Inferior parietal cortex (tissue), 1 donor: ENCODE results near the gene DPF3.

Source experiments
- DNase-seq: peaks from one replicate; pipeline ENCODE4 v3.0.0-alpha.2; 2016; ENCODE audit errors: extremely low spot score

DPF3 gene

GRCh38 chr14:72615451-72616121, 278.3 kb downstream of the DPF3 start:
- no peak for DNase-seq

GRCh38 chr14:72614891-72615415, 278.9 kb downstream of the DPF3 start:
- no peak for DNase-seq

GRCh38 chr14:72614365-72614764, 279.5 kb downstream of the DPF3 start:
- DNase-seq = no peak

- no peak for DNase-seq
Measured at GRCh38 chr14:72613975-72614319, 280.0 kb downstream of the DPF3 start.

- DNase-seq = no peak
Measured at GRCh38 chr14:72613231-72613974, 280.5 kb downstream of the DPF3 start.

GRCh38 chr14:72612041-72612440, 281.9 kb downstream of the DPF3 start:
- DNase-seq = no peak

GRCh38 chr14:72611506-72611905, 282.4 kb downstream of the DPF3 start:
- no peak for DNase-seq

- no peak for DNase-seq
Measured at GRCh38 chr14:72610831-72611200, 283.1 kb downstream of the DPF3 start.

GRCh38 chr14:72610096-72610830, 283.6 kb downstream of the DPF3 start:
- no peak for DNase-seq

- DNase-seq = no peak
Measured at GRCh38 chr14:72609205-72609916, 284.5 kb downstream of the DPF3 start.

- no peak for DNase-seq
Measured at GRCh38 chr14:72608391-72609204, 285.3 kb downstream of the DPF3 start.

- DNase-seq = no peak
Measured at GRCh38 chr14:72607386-72608130, 286.3 kb downstream of the DPF3 start.

GRCh38 chr14:72606879-72607278, 287.0 kb downstream of the DPF3 start:
- DNase-seq = no peak

- no peak for DNase-seq
Measured at GRCh38 chr14:72605921-72606220, 288.0 kb downstream of the DPF3 start.

GRCh38 chr14:72605096-72605920, 288.6 kb downstream of the DPF3 start:
- no peak for DNase-seq

GRCh38 chr14:72604133-72604532, 289.8 kb downstream of the DPF3 start:
- no peak for DNase-seq

- DNase-seq = no peak
Measured at GRCh38 chr14:72603639-72604038, 290.3 kb downstream of the DPF3 start.

GRCh38 chr14:72600551-72601330, 293.2 kb downstream of the DPF3 start:
- DNase-seq = no peak
